AG09309 (cell line): ENCODE measurements around the gene CANT1.
"Not testable (repeated sequence)": the region's sequence is repeated elsewhere in the genome, so short reads cannot be mapped to it uniquely, and the experiment has no call there.

Source experiments
- DNase-seq: peaks from one replicate; pipeline ENCODE4 v3.0.0-alpha.2; 2010; ENCODE audit warnings: low read depth
- H3K4me3 ChIP-seq: 2 replicates; pipeline ENCODE4 v1.5.1; 2011; ENCODE audit warnings: mild to moderate bottlenecking, low read depth, low read length, moderate library complexity; ENCODE audit not compliant: control insufficient read depth
- CTCF ChIP-seq: IDR thresholded peaks from 2 replicates; pipeline ENCODE4 v1.5.1; 2011; ENCODE audit warnings: mild to moderate bottlenecking, low read depth, low read length, inconsistent platforms; ENCODE audit not compliant: insufficient read depth, control insufficient read depth; ENCODE audit errors: missing control alignments

CANT1 gene

GRCh38 chr17:79022507-79022991, 13.0 kb upstream of the CANT1 start:
- no peak overlapping the region for H3K4me3 ChIP-seq
- no peak for DNase-seq
- no peak for TF ChIP-seq CTCF

GRCh38 chr17:79021929-79022328, 12.4 kb upstream of the CANT1 start:
- not testable (repeated sequence) for DNase-seq, H3K4me3 ChIP-seq

- TF ChIP-seq CTCF: no peak
- DNase-seq: no peak
- H3K4me3 ChIP-seq: no peak overlapping the region
Measured at GRCh38 chr17:79020631-79021301, 11.2 kb upstream of the CANT1 start.

- TF ChIP-seq CTCF: peak; percentile 80
- H3K4me3 ChIP-seq: no peak overlapping the region
- DNase-seq: no peak
Measured at GRCh38 chr17:79019632-79020584, 10.3 kb upstream of the CANT1 start.

DNA sequence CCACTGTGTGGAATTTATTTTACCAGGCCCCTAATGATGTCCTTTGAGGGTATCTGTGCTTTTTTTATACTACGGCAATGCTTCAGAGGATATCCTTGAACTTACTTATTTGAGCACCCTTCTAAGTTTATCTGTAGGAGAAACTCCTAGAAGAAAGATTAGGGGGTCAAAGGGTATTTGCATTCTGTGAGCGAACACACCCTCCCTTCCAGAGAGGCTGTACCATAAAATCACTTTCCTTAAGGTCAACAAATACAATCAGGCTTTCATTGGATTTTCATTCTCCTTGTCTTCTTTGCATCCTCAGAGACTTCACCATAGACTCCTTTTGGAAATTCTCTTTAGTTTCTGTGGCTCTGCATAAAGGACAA, 9.7 kb upstream of the CANT1 start:
- no peak for TF ChIP-seq CTCF

GRCh38 chr17:79018370-79018695, 8.8 kb upstream of the CANT1 start:
- no peak for DNase-seq
- H3K4me3 ChIP-seq: no peak overlapping the region
- no peak for TF ChIP-seq CTCF

More for the DNA sequence above, 9.7 kb upstream of the CANT1 start:
- DNase-seq: no peak
- H3K4me3 ChIP-seq: no peak overlapping the region
